Ishikawa (cell line): ENCODE results near the gene C1QTNF9B.

Experiments
- CEBPB ChIP-seq: IDR thresholded peaks from 2 replicates; pipeline ENCODE4 v1.6.1; 2012
- CREB1 ChIP-seq: IDR thresholded peaks from 2 replicates; pipeline ENCODE4 v1.6.1; 2012; ENCODE audit warnings: low read depth
- EGR1 ChIP-seq: IDR thresholded peaks from 2 replicates; pipeline ENCODE4 v1.6.1; 2012
- EP300 ChIP-seq: IDR thresholded peaks from 2 replicates; pipeline ENCODE4 v1.6.1; 2012; ENCODE audit warnings: borderline replicate concordance
- FOXM1 ChIP-seq: IDR thresholded peaks from 2 replicates; pipeline ENCODE4 v1.6.1; 2012; ENCODE audit warnings: low read depth, borderline replicate concordance
- NFIC ChIP-seq: IDR thresholded peaks from 2 replicates; pipeline ENCODE4 v1.6.1; 2012
- RAD21 ChIP-seq: IDR thresholded peaks from 2 replicates; pipeline ENCODE4 v1.6.1; 2012; ENCODE audit warnings: low read depth
- REST ChIP-seq: IDR thresholded peaks from 2 replicates; pipeline ENCODE4 v1.6.1; 2012; ENCODE audit warnings: low read depth, mild to moderate bottlenecking
- TAF1 ChIP-seq: IDR thresholded peaks from 2 replicates; pipeline ENCODE4 v1.6.1; 2012; ENCODE audit warnings: low read depth, mild to moderate bottlenecking
- TCF12 ChIP-seq: IDR thresholded peaks from 2 replicates; pipeline ENCODE4 v1.6.1; 2012; ENCODE audit warnings: low read depth
- TEAD4 ChIP-seq: IDR thresholded peaks from 2 replicates; pipeline ENCODE4 v1.6.1; 2012
- YY1 ChIP-seq: IDR thresholded peaks from 2 replicates; pipeline ENCODE4 v1.6.1; 2012; ENCODE audit warnings: low read depth
- ZBTB7A ChIP-seq: IDR thresholded peaks from 2 replicates; pipeline ENCODE4 v1.6.1; 2012; ENCODE audit warnings: low read depth
- TF ChIP-seq, protein P1 (sequence below): IDR thresholded peaks from 2 replicates; pipeline ENCODE4 v1.6.1; 2012
- TF ChIP-seq, protein P2 (sequence below): IDR thresholded peaks from 2 replicates; pipeline ENCODE4 v1.6.1; 2012

C1QTNF9B gene

DNA sequence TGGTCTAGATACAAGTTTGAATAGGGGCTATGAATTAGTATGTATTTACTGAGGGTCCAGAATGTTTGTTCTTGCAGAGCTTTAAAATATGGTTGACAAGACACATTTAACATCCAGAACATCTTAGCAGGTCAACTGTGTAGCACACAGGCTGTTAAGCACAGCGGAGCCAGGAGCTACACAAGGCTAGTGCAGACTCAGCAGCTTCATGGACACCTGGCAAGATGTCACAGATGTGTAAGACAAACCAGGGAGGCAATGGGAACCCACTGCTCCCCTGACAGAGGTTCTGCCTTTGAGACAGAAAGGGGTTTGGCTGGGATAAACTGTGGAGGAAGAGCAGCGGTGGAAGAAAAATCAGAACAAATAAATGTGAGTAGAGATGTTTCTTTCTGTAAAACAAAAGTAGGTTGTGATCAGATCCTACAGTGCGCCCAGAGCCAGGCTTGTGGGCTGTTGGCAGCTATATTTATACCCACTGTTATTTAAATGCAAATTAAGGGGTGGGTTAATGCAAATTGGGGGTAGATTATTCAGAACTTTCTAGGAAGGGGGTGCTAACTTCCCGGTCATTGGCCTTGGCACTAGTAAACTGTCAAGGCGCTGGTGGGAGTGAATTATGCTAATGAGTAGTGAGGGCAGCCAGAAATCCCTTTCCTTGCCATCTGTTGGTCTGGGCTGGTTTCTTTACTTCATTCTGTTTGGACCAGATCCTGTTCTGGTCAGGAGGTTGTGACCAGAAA lies 41.1 kb downstream of the C1QTNF9B start:
- no peak for TF ChIP-seq TEAD4

DNA sequence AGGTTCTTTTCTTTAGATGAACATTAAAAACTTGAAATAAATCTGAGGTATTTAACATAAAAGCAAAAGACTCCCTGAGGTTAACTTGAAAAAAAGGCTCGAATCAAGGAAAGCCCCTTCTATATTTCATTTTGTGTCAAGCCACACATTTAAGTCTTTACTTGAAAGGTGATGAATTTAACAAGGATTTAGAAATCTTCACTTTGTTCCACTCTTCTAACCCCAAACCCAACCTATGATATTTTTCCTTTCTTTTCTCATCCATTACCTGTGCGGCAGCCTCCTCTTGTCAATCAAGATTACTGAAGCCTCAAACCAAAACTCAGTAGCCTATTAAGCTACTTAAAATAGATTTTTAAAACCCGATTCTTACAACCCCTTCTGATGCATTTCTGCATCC lies 41.9 kb downstream of the C1QTNF9B start:
- no peak for TF ChIP-seq ZBTB7A
- TF ChIP-seq YY1, result no peak
- no peak for TF ChIP-seq RAD21
- TF ChIP-seq, protein P1, sequence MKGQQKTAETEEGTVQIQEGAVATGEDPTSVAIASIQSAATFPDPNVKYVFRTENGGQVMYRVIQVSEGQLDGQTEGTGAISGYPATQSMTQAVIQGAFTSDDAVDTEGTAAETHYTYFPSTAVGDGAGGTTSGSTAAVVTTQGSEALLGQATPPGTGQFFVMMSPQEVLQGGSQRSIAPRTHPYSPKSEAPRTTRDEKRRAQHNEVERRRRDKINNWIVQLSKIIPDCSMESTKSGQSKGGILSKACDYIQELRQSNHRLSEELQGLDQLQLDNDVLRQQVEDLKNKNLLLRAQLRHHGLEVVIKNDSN, result no peak
- no peak for TF ChIP-seq TAF1
- TF ChIP-seq REST, result no peak
- TF ChIP-seq EGR1, result no peak
- TF ChIP-seq, protein P2, sequence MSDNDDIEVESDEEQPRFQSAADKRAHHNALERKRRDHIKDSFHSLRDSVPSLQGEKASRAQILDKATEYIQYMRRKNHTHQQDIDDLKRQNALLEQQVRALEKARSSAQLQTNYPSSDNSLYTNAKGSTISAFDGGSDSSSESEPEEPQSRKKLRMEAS, result no peak
- TF ChIP-seq TCF12, result no peak
- no peak for TF ChIP-seq CREB1
- TF ChIP-seq EP300, result no peak
- TF ChIP-seq FOXM1, result no peak
- TF ChIP-seq CEBPB, result no peak
- TF ChIP-seq TEAD4, result no peak
- TF ChIP-seq NFIC, result no peak

- TF ChIP-seq NFIC (no peak), CREB1 (no peak), TCF12 (no peak), RAD21 (no peak), EGR1 (no peak), TAF1 (no peak)
Measured at GRCh38 chr13:23852351-23852750, 45.0 kb downstream of the C1QTNF9B start.

DNA sequence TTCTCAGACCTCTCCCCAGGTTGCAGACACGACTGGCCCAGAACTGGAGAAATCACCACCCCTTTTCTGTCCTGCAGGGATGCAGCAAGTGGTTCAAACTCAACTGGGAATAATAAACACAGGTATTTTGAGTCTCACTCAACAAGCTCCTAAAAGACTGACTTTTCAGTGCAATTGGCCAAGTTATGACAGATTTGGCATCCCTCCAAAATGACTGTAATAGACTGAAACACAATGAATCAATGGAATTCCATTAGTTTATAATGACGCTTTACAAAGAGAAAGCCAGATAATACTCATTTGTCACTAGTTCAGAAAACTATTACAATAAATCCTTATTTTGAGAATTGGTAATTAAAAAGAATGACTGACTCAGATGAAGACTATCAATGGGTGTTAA lies 46.2 kb downstream of the C1QTNF9B start:
- TF ChIP-seq NFIC (peak; percentile 83), EGR1 (no peak)

DNA sequence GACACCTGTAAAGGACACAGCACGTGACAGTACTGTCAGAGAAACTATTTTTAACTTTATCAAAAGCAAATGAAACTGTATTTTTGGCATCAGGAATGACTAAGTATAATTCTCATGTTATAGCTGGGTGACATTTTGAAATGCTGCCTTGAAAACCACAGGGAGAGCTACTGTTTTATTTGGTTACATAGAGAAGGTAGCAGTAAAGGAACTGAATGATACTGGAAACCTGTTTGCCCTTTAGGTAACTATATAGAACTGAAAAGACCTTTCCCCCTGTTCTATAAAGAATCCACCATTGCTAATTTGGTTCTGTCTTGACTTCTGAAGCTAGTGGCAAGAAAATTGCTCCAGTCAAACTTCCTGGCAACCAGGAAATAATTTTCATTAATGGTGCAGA lies 47.2 kb downstream of the C1QTNF9B start:
- TF ChIP-seq, protein P2, result no peak
- no peak for TF ChIP-seq TCF12
- TF ChIP-seq CREB1, result no peak
- no peak for TF ChIP-seq CEBPB
- no peak for TF ChIP-seq EGR1
- TF ChIP-seq REST, result no peak
- TF ChIP-seq YY1, result no peak
- TF ChIP-seq, protein P1, result no peak

- no peak for TF ChIP-seq FOXM1
- no peak for TF ChIP-seq RAD21
- TF ChIP-seq REST, result no peak
- TF ChIP-seq EGR1, result no peak
- no peak for TF ChIP-seq YY1
- TF ChIP-seq TEAD4, result no peak
- no peak for TF ChIP-seq EP300
- TF ChIP-seq, protein P2, result no peak
- TF ChIP-seq, protein P1, result no peak
- TF ChIP-seq NFIC, result no peak
Measured at GRCh38 chr13:23849670-23850069, 47.6 kb downstream of the C1QTNF9B start.
